GM21786 (cell line): ENCODE measurements around the gene ZNF831.

Experiments
- ATAC-seq: cut with Tn5 transposase; IDR thresholded peaks from one replicate; pipeline ENCODE4 v1.9.1; 2021; ENCODE audit not compliant: unreplicated experiment

Gene ZNF831

DNA sequence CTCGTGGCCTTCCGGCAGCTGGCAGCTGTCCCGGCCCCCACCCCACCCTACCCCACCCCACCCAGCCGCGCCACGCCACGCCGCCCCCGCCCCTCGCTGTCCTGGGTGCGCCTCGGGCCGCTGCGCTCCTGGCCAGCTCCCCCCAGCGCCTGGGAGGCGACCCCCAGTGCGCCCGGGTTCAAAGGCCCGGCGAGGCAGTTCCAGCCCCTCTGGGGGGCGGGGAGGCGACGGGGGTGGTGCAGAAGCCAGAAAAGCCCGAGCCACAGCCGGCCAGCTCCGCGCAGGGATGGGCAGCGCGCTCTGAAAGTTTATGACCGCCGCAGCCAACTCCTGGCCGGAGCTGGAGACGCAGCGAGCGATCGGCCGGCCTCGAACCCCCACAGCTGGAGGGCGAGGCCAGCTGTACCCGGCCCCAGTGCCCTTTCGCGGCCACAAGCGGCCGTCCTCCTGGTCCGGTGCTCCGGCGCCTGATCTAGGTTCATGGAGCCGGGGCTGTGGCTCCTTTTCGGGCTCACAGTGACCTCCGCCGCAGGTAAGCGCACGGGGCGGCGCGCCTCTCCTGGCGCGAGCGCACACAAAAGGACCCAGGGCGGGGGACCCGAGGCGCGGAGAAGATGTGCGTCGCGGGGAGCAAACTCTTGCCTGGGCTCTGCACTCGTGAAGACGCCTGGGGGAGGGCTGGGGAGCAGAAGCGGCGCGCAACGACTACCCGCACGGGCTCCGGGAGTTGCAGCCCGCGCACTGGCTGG lies 136.9 kb downstream of the ZNF831 start, which contains the start of gene EDN3:
Gene EDN3 (plus strand): TSS at position 279 of the 749 bp plus-strand sequence. CDS start 202 bp downstream, at position 481.
- ATAC-seq = no peak

DNA sequence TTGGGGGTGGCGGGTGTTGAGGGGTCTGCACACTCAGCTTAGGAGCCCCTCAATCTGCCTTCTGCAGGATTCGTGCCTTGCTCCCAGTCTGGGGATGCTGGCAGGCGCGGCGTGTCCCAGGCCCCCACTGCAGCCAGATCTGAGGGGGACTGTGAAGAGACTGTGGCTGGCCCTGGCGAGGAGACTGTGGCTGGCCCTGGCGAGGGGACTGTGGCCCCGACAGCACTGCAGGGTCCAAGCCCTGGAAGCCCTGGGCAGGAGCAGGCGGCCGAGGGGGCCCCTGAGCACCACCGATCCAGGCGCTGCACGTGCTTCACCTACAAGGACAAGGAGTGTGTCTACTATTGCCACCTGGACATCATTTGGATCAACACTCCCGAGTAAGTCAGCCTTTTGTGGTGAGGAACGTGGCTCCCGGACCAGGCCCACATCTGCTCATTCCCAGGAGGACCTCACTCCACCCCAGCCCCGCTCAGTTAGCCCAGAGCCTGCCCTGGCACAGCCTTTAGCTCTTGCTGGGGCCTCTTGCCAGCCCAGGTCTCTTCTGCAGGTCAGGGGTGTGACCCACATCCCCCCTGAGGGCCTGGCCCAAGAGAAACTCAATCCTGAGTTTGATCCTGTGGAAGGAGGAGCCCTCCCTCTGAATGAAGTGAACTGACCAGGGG lies 137.9 kb downstream of the ZNF831 start:
- ATAC-seq = no peak

DNA sequence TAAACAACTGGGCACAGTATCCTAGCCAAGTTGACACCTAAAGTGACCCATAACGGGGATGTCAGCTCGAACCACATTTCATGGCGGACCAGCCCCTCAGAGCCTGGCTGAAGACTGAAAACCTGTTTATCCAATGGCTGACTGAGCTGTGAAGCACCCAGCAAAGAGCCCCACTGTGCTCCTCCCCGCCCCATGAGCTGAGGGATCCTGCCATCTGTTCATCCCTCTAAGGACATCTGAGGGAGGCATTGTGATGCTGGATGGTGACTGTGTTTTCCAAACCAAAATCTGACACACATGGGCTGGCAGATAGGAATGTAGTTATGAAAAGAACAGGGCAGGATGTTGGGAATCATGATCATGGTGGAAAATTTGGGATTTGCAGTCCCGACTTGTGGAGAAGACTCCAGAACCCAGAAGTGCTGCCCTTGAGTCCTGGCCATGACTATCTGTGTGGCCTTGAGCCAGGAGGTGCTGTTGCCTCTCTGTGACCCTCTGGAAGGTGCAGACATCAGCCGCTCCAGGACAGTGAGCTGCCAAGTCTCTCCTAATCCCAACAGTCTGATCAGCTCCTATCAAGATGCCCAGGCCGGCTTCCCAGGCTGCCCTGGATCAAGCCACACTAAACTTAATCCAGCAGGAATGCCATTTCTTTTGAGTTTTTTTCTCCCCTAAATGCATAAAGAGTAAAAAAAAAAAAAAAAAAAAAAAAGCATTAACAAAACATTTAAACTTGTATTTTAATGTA lies 142.5 kb downstream of the ZNF831 start:
- no peak for ATAC-seq

DNA sequence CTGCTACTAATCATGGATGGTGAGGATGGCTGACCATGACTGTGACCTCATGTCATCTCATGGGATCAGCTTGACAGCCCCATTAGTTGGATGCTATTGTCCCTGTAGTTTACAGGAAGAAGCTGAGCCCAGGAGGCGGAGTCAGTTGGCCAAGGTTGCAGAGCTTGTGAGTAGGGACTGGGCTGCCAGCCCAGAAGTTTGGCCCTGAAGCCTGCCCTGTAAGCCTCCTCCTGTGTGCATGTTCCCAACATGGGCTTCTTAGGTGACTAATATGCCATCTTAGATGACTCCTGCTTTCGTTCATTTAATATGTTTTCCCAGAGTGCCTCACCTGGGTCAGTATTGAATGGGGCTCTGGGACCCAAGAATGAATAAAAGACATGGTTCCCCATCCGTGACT lies 143.6 kb downstream of the ZNF831 start:
- no peak for ATAC-seq
